CD14-positive monocyte (primary cell): ENCODE measurements around the gene BICDL1. TPM values are rescaled to one million over a fixed set of nuclear protein-coding genes. Genes with fewer than 3 reads are reported as not detected.

Experiments
- DNase-seq, 3 donors: peaks; one replicate each; pipeline ENCODE4 v3.0.0-alpha.2; 2011 to 2022
- H2AFZ ChIP-seq: 2 replicates; pipeline ENCODE4 v1.6.0; 2012; ENCODE audit warnings: mild to moderate bottlenecking, low read depth, low read length, inconsistent platforms; ENCODE audit not compliant: insufficient read depth, poor library complexity, severe bottlenecking
- H3K27ac ChIP-seq, 2 donors: 1 replicate in 1 of 2; 2 replicates in 1 of 2; pipeline ENCODE4 v1.5.1; 2012 to 2013; ENCODE audit warnings: low read length in 2 of 2, control low read depth in 1 of 2, inconsistent platforms in 1 of 2, low read depth in 1 of 2, mild to moderate bottlenecking in 1 of 2
- H3K27me3 ChIP-seq, 2 donors: one replicate each; pipeline versions ENCODE4 v1.6.0 to v1.6.1; 2011 to 2013; ENCODE audit warnings: low read length in 2 of 2; ENCODE audit not compliant: control insufficient read depth in 2 of 2, insufficient read depth in 2 of 2
- H3K36me3 ChIP-seq, 2 donors: replicated peaks in 1 of 2; 1 replicate in 1 of 2; 2 replicates in 1 of 2; pipeline versions ENCODE4 v1.5.1 to v1.6.1; 2012 to 2013; ENCODE audit warnings: low read length in 2 of 2, control low read depth in 1 of 2, inconsistent platforms in 1 of 2, mild to moderate bottlenecking in 1 of 2; ENCODE audit not compliant: insufficient read depth in 2 of 2, control insufficient read depth in 1 of 2
- H3K4me1 ChIP-seq, 2 donors: 1 replicate in 1 of 2; 2 replicates in 1 of 2; pipeline versions ENCODE4 v1.5.1 to v1.6.1; 2012 to 2013; ENCODE audit warnings: low read length in 2 of 2, control low read depth in 1 of 2, inconsistent platforms in 1 of 2, mild to moderate bottlenecking in 1 of 2, moderate library complexity in 1 of 2; ENCODE audit not compliant: insufficient read depth in 2 of 2, control insufficient read depth in 1 of 2
- H3K4me2 ChIP-seq: replicated peaks from 2 replicates; pipeline ENCODE3; 2012; ENCODE audit warnings: low read length, moderate library complexity, mild to moderate bottlenecking; ENCODE audit not compliant: poor library complexity, severe bottlenecking; ENCODE audit errors: extremely low read depth
- H3K4me3 ChIP-seq, 3 experiments: fragments of 200-600 bp in 1 of 3; sonication (generic) in 1 of 3; replicated peaks in 1 of 3; 1 replicate in 2 of 3; 2 replicates in 1 of 3; pipeline ENCODE4 v1.5.1; 2011 to 2013; ENCODE audit warnings: low read length in 3 of 3, mild to moderate bottlenecking in 3 of 3, control low read depth in 2 of 3, low read depth in 2 of 3, inconsistent platforms in 1 of 3, moderate library complexity in 1 of 3
- H3K79me2 ChIP-seq: 2 replicates; pipeline ENCODE4 v1.6.0; 2012; ENCODE audit warnings: mild to moderate bottlenecking, control low read depth, inconsistent platforms, low read length, moderate library complexity; ENCODE audit not compliant: insufficient read depth
- H3K9ac ChIP-seq: 2 replicates; pipeline ENCODE4 v1.6.0; 2017; ENCODE audit warnings: low read length, mild to moderate bottlenecking; ENCODE audit not compliant: insufficient read depth, poor library complexity, severe bottlenecking
- H3K9me3 ChIP-seq, 2 donors: replicated peaks in 1 of 2; 1 replicate in 1 of 2; 2 replicates in 1 of 2; pipeline versions ENCODE4 v1.5.1 to v1.6.1; 2012 to 2013; ENCODE audit warnings: low read length in 2 of 2, control low read depth in 1 of 2; ENCODE audit not compliant: control insufficient read depth in 1 of 2, insufficient read depth in 1 of 2
- H4K20me1 ChIP-seq: 2 replicates; pipeline ENCODE4 v1.6.0; 2012; ENCODE audit warnings: mild to moderate bottlenecking, low read length, control low read depth, moderate library complexity; ENCODE audit not compliant: insufficient read depth
- H3K27ac Mint-ChIP-seq, 7 donors: one replicate each; pipeline ENCODE4 v1.8.0; 2020; ENCODE audit warnings: mild to moderate bottlenecking in 7 of 7, mixed read lengths in 7 of 7, moderate library complexity in 6 of 7, inconsistent platforms in 2 of 7
- H3K27me3 Mint-ChIP-seq, 3 donors: one replicate each; pipeline ENCODE4 v1.8.0; 2021 to 2022; ENCODE audit warnings: low read depth in 3 of 3, mild to moderate bottlenecking in 3 of 3, mixed read lengths in 3 of 3, moderate library complexity in 3 of 3, inconsistent platforms in 1 of 3
- H3K36me3 Mint-ChIP-seq, 2 donors: one replicate each; pipeline ENCODE4 v1.8.0; 2020; ENCODE audit warnings: mixed read lengths in 2 of 2, inconsistent platforms in 1 of 2, mild to moderate bottlenecking in 1 of 2
- H3K4me1 Mint-ChIP-seq: one replicate; pipeline ENCODE4 v1.8.0; 2020; ENCODE audit warnings: mild to moderate bottlenecking, mixed read lengths
- H3K4me3 Mint-ChIP-seq, 2 donors: one replicate each; pipeline ENCODE4 v1.8.0; 2020; ENCODE audit warnings: mild to moderate bottlenecking in 2 of 2, mixed read lengths in 2 of 2, moderate library complexity in 1 of 2
- H3K9me3 Mint-ChIP-seq, 7 donors: one replicate each; pipeline ENCODE4 v1.8.0; 2020 to 2022; ENCODE audit warnings: mixed read lengths in 7 of 7, mild to moderate bottlenecking in 6 of 7, moderate library complexity in 6 of 7, inconsistent platforms in 2 of 7
- WGBS: methylation state at CpG from one replicate; pipeline ENCODE4 v1.1.5; 2013; ENCODE audit warnings: missing lambda C conversion rate; ENCODE audit not compliant: insufficient coverage; 5-methylcytosine and 5-hydroxymethylcytosine counted together
- intact Hi-C, 2 donors: fragments of 100-400 bp; cut with micrococcal nuclease; formaldehyde crosslinking; loops; one replicate each; pipeline versions ENCODE4 v1.15.0 to v1.15.1; 2023
- polyA plus RNA-seq, 3 donors: library from polyadenylated mRNA; depleted of rRNA in 1 of 3; unstranded in 2 of 3; stranded (reverse) in 1 of 3; fragments of 300-500 nt in 2 of 3; fragments of >200 nt in 1 of 3; fragmentation: Illumina TruSeq in 2 of 3; gene quantifications; 1 replicate in 2 of 3; 2 replicates in 1 of 3; pipeline ENCODE4 v1.2.3, GENCODE V29; 2012 to 2021
- TF ChIP-seq, protein P1 (sequence below): fragments of 200-600 bp; IDR thresholded peaks from one replicate; pipeline ENCODE4 v1.8.0; 2022; ENCODE audit warnings: antibody characterized with exemption, mild to moderate bottlenecking

Gene BICDL1
- polyA plus RNA-seq, 3 donors = 0.13 TPM; not detected in 2

DNA sequence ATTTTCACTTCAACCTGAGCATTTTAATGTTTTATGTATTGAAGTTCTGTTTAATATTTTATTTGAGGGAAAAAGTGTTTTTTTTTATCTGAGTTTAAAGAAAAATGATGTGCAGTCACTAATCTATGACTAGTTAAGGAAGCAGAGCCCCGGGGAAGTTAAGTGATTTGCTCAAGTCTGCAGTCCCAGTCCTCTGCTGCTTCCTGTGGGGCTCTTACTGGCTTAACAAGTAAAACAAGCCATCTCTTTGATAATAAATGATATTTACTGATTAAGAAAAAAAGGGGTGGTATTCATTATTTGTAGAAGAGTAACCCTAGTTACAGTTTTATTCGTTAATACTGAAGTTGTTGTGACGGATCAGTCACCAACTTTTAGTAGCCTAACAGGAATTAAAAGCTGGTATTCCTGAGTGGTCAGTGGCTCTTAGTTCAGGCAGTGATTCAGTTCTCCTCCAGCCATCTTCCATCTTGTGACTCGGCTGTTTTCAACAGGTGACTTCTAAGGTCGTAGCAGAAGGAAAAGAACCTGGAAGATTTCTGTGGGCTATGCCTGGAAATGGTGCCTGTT is 21.7 kb downstream of the BICDL1 start:
- H3K27ac Mint-ChIP-seq = no peak overlapping the region
- no peak overlapping the region for H3K27ac ChIP-seq
- no peak overlapping the region for H3K4me3 Mint-ChIP-seq
- intact Hi-C loops = no loop called here
- no peaks in the 10 kb centered on the region for H3K79me2 ChIP-seq
- H3K9me3 Mint-ChIP-seq = peaks cover 0 to 4% (median 0%) of the 10 kb centered on the region in 7 donors
- TF ChIP-seq, protein P1, sequence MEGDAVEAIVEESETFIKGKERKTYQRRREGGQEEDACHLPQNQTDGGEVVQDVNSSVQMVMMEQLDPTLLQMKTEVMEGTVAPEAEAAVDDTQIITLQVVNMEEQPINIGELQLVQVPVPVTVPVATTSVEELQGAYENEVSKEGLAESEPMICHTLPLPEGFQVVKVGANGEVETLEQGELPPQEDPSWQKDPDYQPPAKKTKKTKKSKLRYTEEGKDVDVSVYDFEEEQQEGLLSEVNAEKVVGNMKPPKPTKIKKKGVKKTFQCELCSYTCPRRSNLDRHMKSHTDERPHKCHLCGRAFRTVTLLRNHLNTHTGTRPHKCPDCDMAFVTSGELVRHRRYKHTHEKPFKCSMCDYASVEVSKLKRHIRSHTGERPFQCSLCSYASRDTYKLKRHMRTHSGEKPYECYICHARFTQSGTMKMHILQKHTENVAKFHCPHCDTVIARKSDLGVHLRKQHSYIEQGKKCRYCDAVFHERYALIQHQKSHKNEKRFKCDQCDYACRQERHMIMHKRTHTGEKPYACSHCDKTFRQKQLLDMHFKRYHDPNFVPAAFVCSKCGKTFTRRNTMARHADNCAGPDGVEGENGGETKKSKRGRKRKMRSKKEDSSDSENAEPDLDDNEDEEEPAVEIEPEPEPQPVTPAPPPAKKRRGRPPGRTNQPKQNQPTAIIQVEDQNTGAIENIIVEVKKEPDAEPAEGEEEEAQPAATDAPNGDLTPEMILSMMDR = no peak
- H3K4me3 ChIP-seq = no peak overlapping the region
- H3K27me3 ChIP-seq = peaks cover 0 to 2% of the 10 kb centered on the region in 2 donors
- H4K20me1 ChIP-seq = no peaks in the 10 kb centered on the region
- no peak overlapping the region for H2AFZ ChIP-seq
- DNase-seq = no peak
- peaks cover 0 to 11% (median 4%) of the 10 kb centered on the region in 3 donors for H3K27me3 Mint-ChIP-seq
- H3K36me3 Mint-ChIP-seq = no peaks in the 10 kb centered on the region
- no peak overlapping the region for H3K9ac ChIP-seq
- H3K4me1 Mint-ChIP-seq = no peaks in the 10 kb centered on the region
- no peaks in the 10 kb centered on the region for H3K36me3 ChIP-seq
- 78% methylated on average over 3 of the region's 5 CpGs for WGBS
- H3K4me1 ChIP-seq = no peaks in the 10 kb centered on the region
- H3K9me3 ChIP-seq = no peaks in the 10 kb centered on the region
- H3K4me2 ChIP-seq = no peak overlapping the region

DNA sequence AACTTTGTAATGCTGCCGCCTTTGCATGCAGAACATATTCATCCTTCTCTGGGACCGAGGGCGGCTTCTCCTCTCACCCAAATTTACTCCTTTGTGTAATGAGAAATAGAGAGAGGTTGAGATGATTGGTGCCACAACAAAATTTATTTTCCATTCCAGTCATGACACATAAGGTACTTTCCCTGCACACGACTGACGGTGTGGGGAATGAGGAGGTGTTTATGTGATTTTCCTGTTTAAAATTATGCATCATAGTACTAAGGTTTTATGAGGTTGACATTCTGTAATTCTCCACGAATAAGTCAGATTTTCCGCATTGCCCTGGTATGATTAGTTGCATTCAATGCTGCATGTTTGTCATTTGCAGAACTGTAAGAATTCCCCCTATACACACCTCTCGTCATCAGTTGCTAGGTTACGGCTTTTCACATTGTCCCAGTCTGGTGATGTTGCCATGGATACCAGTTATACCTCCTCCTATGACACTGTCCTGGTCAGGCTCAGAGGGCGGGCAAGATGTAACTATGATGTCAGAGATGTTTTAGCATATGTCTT is 23.1 kb downstream of the BICDL1 start:
- Histone ChIP-seq H3K27me3 (peaks cover 0 to 2% of the 10 kb centered on the region in 2 donors), H3K4me1 (no peaks in the 10 kb centered on the region), H3K9ac (no peak overlapping the region), H3K4me3 (no peak overlapping the region), H3K4me2 (no peak overlapping the region), H4K20me1 (no peaks in the 10 kb centered on the region), H2AFZ (no peak overlapping the region), H3K9me3 (no peaks in the 10 kb centered on the region), H3K27ac (no peak overlapping the region), H3K36me3 (no peaks in the 10 kb centered on the region), H3K79me2 (no peaks in the 10 kb centered on the region)
- TF ChIP-seq, protein P1 = no peak
- no peaks in the 10 kb centered on the region for H3K36me3 Mint-ChIP-seq
- peaks cover 3 to 5% (median 5%) of the 10 kb centered on the region in 3 donors for H3K27me3 Mint-ChIP-seq
- peak in 1 of 3 donors; percentile 8 for DNase-seq
- peaks cover 0 to 4% (median 0%) of the 10 kb centered on the region in 7 donors for H3K9me3 Mint-ChIP-seq
- intact Hi-C loops = no loop called here
- H3K4me3 Mint-ChIP-seq = no peak overlapping the region
- H3K4me1 Mint-ChIP-seq = no peaks in the 10 kb centered on the region
- no peak overlapping the region for H3K27ac Mint-ChIP-seq
- no CpG with 5 or more reads among the region's 10 CpGs for WGBS
